ENCODE results near the gene HOXC6. TPM values are rescaled to one million over a fixed set of nuclear protein-coding genes. Genes with fewer than 3 reads are reported as not detected.

Gene HOXC6
- total and polyA plus RNA-seq, 2 experiments from 2014 or later: not detected

DNA sequence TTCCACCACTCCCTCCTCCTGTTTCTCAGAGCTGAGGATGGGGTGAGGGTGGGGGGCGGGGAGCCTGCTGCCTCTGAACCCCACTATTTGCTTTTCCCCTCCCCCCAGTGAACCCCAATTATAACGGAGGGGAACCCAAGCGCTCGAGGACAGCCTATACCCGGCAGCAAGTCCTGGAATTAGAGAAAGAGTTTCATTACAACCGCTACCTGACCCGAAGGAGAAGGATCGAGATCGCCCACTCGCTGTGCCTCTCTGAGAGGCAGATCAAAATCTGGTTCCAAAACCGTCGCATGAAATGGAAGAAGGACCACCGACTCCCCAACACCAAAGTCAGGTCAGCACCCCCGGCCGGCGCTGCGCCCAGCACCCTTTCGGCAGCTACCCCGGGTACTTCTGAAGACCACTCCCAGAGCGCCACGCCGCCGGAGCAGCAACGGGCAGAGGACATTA, 26.5 kb downstream of the HOXC6 start:
- Mint-ChIP-seq H3K9me3 (no peaks in the 10 kb centered on the region; the same call in 1 of the 3 replicates), H3K4me1 (peaks cover 59% of the 10 kb centered on the region), H3K4me3 (no peak overlapping the region; the same call in 2 of the 3 replicates), H3K36me3 (ENCODE audit: low read depth) (no peaks in the 10 kb centered on the region), H3K27me3 (ENCODE audit: insufficient read depth, low read depth, poor library complexity) (peaks cover 99% of the 10 kb centered on the region), H3K27ac (no peak overlapping the region)
- Histone ChIP-seq H4K20me1 (replicated peaks; ENCODE audit: insufficient read depth) (peaks cover 31% of the 10 kb centered on the region), H3K36me3 (ENCODE audit: insufficient read depth) (no peaks in the 10 kb centered on the region), H2AFZ (no peak overlapping the region), H3K4me2 (peak overlapping the region; percentile 70), H3K27me3 (ENCODE audit: insufficient read depth) (peaks cover 100% of the 10 kb centered on the region), H3K27ac (ENCODE audit: low read depth) (no peak overlapping the region), H3K4me1 (ENCODE audit: insufficient read depth) (peaks cover 94% of the 10 kb centered on the region), H3K9me2 (ENCODE audit: insufficient read depth) (no peaks in the 10 kb centered on the region), H3F3A (replicated peaks; ENCODE audit: low read depth) (peaks cover 59% of the 10 kb centered on the region), H3K4me3 (peak overlapping the region; percentile 53), H3K79me2 (replicated peaks; ENCODE audit: insufficient read depth) (no peaks in the 10 kb centered on the region)
- no peak for ATAC-seq
- no peak for DNase-seq (ENCODE audit: low spot score)
- TF ChIP-seq EZH2 (IDR thresholded peaks at IDR 0.05; ENCODE audit: low read depth, unreplicated experiment) (peak; percentile 97), JUNB (IDR thresholded peaks at IDR 0.05; ENCODE audit: unreplicated experiment) (no peak), CREB1 (CRISPR knock-in tag; IDR thresholded peaks at IDR 0.05; ENCODE audit: low read depth) (no peak)
- TF ChIP-seq, protein P1, sequence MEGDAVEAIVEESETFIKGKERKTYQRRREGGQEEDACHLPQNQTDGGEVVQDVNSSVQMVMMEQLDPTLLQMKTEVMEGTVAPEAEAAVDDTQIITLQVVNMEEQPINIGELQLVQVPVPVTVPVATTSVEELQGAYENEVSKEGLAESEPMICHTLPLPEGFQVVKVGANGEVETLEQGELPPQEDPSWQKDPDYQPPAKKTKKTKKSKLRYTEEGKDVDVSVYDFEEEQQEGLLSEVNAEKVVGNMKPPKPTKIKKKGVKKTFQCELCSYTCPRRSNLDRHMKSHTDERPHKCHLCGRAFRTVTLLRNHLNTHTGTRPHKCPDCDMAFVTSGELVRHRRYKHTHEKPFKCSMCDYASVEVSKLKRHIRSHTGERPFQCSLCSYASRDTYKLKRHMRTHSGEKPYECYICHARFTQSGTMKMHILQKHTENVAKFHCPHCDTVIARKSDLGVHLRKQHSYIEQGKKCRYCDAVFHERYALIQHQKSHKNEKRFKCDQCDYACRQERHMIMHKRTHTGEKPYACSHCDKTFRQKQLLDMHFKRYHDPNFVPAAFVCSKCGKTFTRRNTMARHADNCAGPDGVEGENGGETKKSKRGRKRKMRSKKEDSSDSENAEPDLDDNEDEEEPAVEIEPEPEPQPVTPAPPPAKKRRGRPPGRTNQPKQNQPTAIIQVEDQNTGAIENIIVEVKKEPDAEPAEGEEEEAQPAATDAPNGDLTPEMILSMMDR (conservative IDR thresholded peaks at IDR 0.05; ENCODE audit: low read depth in 2 of 2): no peak

DNA sequence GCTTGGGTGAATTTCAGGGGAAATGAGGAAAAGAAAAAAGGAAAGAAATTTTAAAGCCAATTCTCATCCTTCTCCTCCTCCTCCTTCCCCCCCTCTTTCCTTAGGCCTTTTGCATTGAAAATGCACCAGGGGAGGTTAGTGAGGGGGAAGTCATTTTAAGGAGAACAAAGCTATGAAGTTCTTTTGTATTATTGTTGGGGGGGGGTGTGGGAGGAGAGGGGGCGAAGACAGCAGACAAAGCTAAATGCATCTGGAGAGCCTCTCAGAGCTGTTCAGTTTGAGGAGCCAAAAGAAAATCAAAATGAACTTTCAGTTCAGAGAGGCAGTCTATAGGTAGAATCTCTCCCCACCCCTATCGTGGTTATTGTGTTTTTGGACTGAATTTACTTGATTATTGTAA, 27.3 kb downstream of the HOXC6 start:
- no peak for DNase-seq (ENCODE audit: low spot score)
- Histone ChIP-seq H4K20me1 (replicated peaks; ENCODE audit: insufficient read depth) (peaks cover 29% of the 10 kb centered on the region), H3K36me3 (ENCODE audit: insufficient read depth) (no peaks in the 10 kb centered on the region), H3F3A (replicated peaks; ENCODE audit: low read depth) (peaks cover 55% of the 10 kb centered on the region), H3K27ac (ENCODE audit: low read depth) (no peak overlapping the region), H3K79me2 (replicated peaks; ENCODE audit: insufficient read depth) (no peaks in the 10 kb centered on the region), H3K4me1 (ENCODE audit: insufficient read depth) (peaks cover 93% of the 10 kb centered on the region), H3K4me3 (no peak overlapping the region), H3K9me2 (ENCODE audit: insufficient read depth) (no peaks in the 10 kb centered on the region), H3K27me3 (ENCODE audit: insufficient read depth) (peaks cover 100% of the 10 kb centered on the region), H2AFZ (no peak overlapping the region), H3K4me2 (peak overlapping the region; percentile 31)
- H3K4me1 Mint-ChIP-seq: peaks cover 57% of the 10 kb centered on the region
- H3K27ac Mint-ChIP-seq: no peak overlapping the region
- H3K9me3 Mint-ChIP-seq: no peaks in the 10 kb centered on the region; the same call in 1 of the 3 replicates
- no peaks in the 10 kb centered on the region for H3K36me3 Mint-ChIP-seq (ENCODE audit: low read depth)
- peaks cover 99% of the 10 kb centered on the region for H3K27me3 Mint-ChIP-seq (ENCODE audit: insufficient read depth, low read depth, poor library complexity)
- H3K4me3 Mint-ChIP-seq: no peak overlapping the region
- ATAC-seq: no peak
- TF ChIP-seq EZH2phosphoT487 (IDR thresholded peaks at IDR 0.05; ENCODE audit: unreplicated experiment) (no peak), ZNF114 (CRISPR knock-in tag; IDR thresholded peaks at IDR 0.05) (no peak), NANOG (IDR thresholded peaks at IDR 0.05; ENCODE audit: borderline replicate concordance) (no peak), CREB1 (CRISPR knock-in tag; IDR thresholded peaks at IDR 0.05; ENCODE audit: low read depth) (no peak), EZH2 (IDR thresholded peaks at IDR 0.05; ENCODE audit: low read depth, unreplicated experiment) (no peak), JUNB (IDR thresholded peaks at IDR 0.05; ENCODE audit: unreplicated experiment) (no peak), POLR2AphosphoS5 (IDR thresholded peaks at IDR 0.05; ENCODE audit: low read depth) (no peak)
- TF ChIP-seq, protein P1 (conservative IDR thresholded peaks at IDR 0.05; ENCODE audit: low read depth in 2 of 2): no peak
- TF ChIP-seq, protein P2, sequence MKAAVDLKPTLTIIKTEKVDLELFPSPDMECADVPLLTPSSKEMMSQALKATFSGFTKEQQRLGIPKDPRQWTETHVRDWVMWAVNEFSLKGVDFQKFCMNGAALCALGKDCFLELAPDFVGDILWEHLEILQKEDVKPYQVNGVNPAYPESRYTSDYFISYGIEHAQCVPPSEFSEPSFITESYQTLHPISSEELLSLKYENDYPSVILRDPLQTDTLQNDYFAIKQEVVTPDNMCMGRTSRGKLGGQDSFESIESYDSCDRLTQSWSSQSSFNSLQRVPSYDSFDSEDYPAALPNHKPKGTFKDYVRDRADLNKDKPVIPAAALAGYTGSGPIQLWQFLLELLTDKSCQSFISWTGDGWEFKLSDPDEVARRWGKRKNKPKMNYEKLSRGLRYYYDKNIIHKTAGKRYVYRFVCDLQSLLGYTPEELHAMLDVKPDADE (IDR thresholded peaks at IDR 0.05): no peak
- TF ChIP-seq, protein P3, sequence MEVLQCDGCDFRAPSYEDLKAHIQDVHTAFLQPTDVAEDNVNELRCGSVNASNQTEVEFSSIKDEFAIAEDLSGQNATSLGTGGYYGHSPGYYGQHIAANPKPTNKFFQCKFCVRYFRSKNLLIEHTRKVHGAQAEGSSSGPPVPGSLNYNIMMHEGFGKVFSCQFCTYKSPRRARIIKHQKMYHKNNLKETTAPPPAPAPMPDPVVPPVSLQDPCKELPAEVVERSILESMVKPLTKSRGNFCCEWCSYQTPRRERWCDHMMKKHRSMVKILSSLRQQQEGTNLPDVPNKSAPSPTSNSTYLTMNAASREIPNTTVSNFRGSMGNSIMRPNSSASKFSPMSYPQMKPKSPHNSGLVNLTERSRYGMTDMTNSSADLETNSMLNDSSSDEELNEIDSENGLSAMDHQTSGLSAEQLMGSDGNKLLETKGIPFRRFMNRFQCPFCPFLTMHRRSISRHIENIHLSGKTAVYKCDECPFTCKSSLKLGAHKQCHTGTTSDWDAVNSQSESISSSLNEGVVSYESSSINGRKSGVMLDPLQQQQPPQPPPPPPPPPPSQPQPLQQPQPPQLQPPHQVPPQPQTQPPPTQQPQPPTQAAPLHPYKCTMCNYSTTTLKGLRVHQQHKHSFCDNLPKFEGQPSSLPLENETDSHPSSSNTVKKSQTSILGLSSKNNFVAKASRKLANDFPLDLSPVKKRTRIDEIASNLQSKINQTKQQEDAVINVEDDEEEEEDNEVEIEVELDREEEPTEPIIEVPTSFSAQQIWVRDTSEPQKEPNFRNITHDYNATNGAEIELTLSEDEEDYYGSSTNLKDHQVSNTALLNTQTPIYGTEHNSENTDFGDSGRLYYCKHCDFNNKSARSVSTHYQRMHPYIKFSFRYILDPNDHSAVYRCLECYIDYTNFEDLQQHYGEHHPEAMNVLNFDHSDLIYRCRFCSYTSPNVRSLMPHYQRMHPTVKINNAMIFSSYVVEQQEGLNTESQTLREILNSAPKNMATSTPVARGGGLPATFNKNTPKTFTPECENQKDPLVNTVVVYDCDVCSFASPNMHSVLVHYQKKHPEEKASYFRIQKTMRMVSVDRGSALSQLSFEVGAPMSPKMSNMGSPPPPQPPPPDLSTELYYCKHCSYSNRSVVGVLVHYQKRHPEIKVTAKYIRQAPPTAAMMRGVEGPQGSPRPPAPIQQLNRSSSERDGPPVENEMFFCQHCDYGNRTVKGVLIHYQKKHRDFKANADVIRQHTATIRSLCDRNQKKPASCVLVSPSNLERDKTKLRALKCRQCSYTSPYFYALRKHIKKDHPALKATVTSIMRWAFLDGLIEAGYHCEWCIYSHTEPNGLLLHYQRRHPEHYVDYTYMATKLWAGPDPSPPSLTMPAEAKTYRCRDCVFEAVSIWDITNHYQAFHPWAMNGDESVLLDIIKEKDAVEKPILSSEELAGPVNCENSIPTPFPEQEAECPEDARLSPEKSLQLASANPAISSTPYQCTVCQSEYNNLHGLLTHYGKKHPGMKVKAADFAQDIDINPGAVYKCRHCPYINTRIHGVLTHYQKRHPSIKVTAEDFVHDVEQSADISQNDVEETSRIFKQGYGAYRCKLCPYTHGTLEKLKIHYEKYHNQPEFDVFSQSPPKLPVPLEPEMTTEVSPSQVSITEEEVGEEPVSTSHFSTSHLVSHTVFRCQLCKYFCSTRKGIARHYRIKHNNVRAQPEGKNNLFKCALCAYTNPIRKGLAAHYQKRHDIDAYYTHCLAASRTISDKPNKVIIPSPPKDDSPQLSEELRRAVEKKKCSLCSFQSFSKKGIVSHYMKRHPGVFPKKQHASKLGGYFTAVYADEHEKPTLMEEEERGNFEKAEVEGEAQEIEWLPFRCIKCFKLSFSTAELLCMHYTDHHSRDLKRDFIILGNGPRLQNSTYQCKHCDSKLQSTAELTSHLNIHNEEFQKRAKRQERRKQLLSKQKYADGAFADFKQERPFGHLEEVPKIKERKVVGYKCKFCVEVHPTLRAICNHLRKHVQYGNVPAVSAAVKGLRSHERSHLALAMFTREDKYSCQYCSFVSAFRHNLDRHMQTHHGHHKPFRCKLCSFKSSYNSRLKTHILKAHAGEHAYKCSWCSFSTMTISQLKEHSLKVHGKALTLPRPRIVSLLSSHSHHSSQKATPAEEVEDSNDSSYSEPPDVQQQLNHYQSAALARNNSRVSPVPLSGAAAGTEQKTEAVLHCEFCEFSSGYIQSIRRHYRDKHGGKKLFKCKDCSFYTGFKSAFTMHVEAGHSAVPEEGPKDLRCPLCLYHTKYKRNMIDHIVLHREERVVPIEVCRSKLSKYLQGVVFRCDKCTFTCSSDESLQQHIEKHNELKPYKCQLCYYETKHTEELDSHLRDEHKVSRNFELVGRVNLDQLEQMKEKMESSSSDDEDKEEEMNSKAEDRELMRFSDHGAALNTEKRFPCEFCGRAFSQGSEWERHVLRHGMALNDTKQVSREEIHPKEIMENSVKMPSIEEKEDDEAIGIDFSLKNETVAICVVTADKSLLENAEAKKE (CRISPR knock-in tag; IDR thresholded peaks at IDR 0.05): no peak

All from GM23338 (cell line).